ENCODE results near the gene MMRN2.

- TF ChIP-seq CTCF (IDR thresholded peaks at IDR 0.05) (no peak), POLR2A (IDR thresholded peaks at IDR 0.05) (no peak), POLR2AphosphoS5 (IDR thresholded peaks at IDR 0.05) (no peak)
Measured at GRCh38 chr10:86960863-86961434, 3.5 kb upstream of the MMRN2 start.
